B cell (primary cell): ENCODE measurements around the gene UCP1. TPM values are rescaled to one million over a fixed set of nuclear protein-coding genes. Genes with fewer than 3 reads are reported as not detected.

ENCODE experiments used
- ATAC-seq: fragments of 200-7000 bp; cut with Tn5 transposase; one replicate; pipeline ENCODE4 v1.10.0; 2021; ENCODE audit warnings: low read depth, mild to moderate bottlenecking, moderate number of reproducible peaks, moderate library complexity
- CTCF ChIA-PET: fragments of 350-600 bp; sonication (Branson Sonifier 250); formaldehyde crosslinking; loops from one replicate; lab custom pipeline; 2021; ENCODE audit warnings: antibody characterized with exemption, inconsistent platforms; lab: Charles Lee
- POLR2A ChIA-PET: fragments of 350-600 bp; sonication (Branson Sonifier 250); formaldehyde crosslinking; loops from one replicate; lab custom pipeline; 2021; ENCODE audit warnings: antibody characterized with exemption; lab: Charles Lee
- DNase-seq: peaks from one replicate; pipeline ENCODE4 v3.0.0; 2013
- H2AFZ ChIP-seq: 2 replicates; pipeline ENCODE4 v1.6.1; 2012; ENCODE audit warnings: mild to moderate bottlenecking, low read depth, low read length; ENCODE audit not compliant: insufficient read depth, poor library complexity, severe bottlenecking
- H3K27ac ChIP-seq, 2 donors: 1 replicate in 1 of 2; 2 replicates in 1 of 2; pipeline ENCODE4 v1.5.1; 2012 to 2013; ENCODE audit warnings: low read length in 2 of 2, mild to moderate bottlenecking in 2 of 2, moderate library complexity in 1 of 2
- H3K27me3 ChIP-seq, 4 experiments: fragments of 200-600 bp in 1 of 4; sonication (generic) in 1 of 4; replicated peaks in 1 of 4; 1 replicate in 2 of 4; 2 replicates in 2 of 4; pipeline versions ENCODE4 v1.6.1 to v1.7.0; 2013 to 2016; ENCODE audit warnings: low read length in 3 of 4, mild to moderate bottlenecking in 2 of 4, mixed read lengths in 1 of 4, moderate library complexity in 1 of 4; ENCODE audit not compliant: insufficient read depth in 4 of 4, control insufficient read depth in 3 of 4; ENCODE audit errors: control extremely low read depth in 1 of 4
- H3K36me3 ChIP-seq, 2 experiments: replicated peaks in 1 of 2; 1 replicate in 1 of 2; 2 replicates in 1 of 2; pipeline versions ENCODE4 v1.6.1 to v1.7.1; 2013; ENCODE audit warnings: low read length in 1 of 2; ENCODE audit not compliant: insufficient read depth in 2 of 2, control insufficient read depth in 1 of 2; ENCODE audit errors: control extremely low read depth in 1 of 2, extremely low read depth in 1 of 2
- H3K4me1 ChIP-seq, 2 donors: fragments of 200-600 bp in 1 of 2; sonication (generic) in 1 of 2; 1 replicate in 1 of 2; 2 replicates in 1 of 2; pipeline versions ENCODE4 v1.5.1 to v1.6.1; 2013 to 2017; ENCODE audit warnings: low read length in 2 of 2; ENCODE audit not compliant: control insufficient read depth in 2 of 2, insufficient read depth in 2 of 2
- H3K4me2 ChIP-seq: replicated peaks from 2 replicates; pipeline ENCODE3; 2012; ENCODE audit warnings: mild to moderate bottlenecking, low read depth, low read length; ENCODE audit not compliant: poor library complexity, severe bottlenecking
- H3K4me3 ChIP-seq, 5 experiments: fragments of 200-600 bp in 1 of 5; sonication (generic) in 1 of 5; 1 replicate in 3 of 5; 2 replicates in 2 of 5; pipeline versions ENCODE4 v1.5.1 to v1.7.0; 2011 to 2016; ENCODE audit warnings: low read length in 4 of 5, mild to moderate bottlenecking in 4 of 5, low read depth in 2 of 5, control low read depth in 1 of 5, moderate library complexity in 1 of 5; ENCODE audit not compliant: insufficient read depth in 1 of 5; ENCODE audit errors: control extremely low read depth in 1 of 5, extremely low read depth in 1 of 5
- H3K79me2 ChIP-seq: fragments of 200-600 bp; sonication (generic); one replicate; pipeline ENCODE4 v1.6.0; 2016; ENCODE audit warnings: low read length; ENCODE audit not compliant: control insufficient read depth, insufficient read depth
- H3K9ac ChIP-seq: fragments of 200-600 bp; sonication (generic); 2 replicates; pipeline ENCODE4 v1.6.1; 2017; ENCODE audit warnings: mild to moderate bottlenecking, low read length, moderate library complexity
- H3K9me3 ChIP-seq, 3 donors: one replicate each; pipeline versions ENCODE4 v1.6.1 to v1.7.1; 2013; ENCODE audit warnings: low read length in 2 of 3; ENCODE audit not compliant: control insufficient read depth in 2 of 3, insufficient read depth in 1 of 3; ENCODE audit errors: control extremely low read depth in 1 of 3
- H4K20me1 ChIP-seq: 2 replicates; pipeline ENCODE4 v1.6.0; 2012; ENCODE audit warnings: mild to moderate bottlenecking, low read length; ENCODE audit not compliant: insufficient read depth, control insufficient read depth, poor library complexity, severe bottlenecking
- H3K27ac Mint-ChIP-seq: one replicate; pipeline ENCODE4 v1.8.0; 2021; ENCODE audit warnings: mixed read lengths
- H3K27me3 Mint-ChIP-seq: one replicate; pipeline ENCODE4 v1.8.0; 2021; ENCODE audit warnings: mixed read lengths
- H3K4me1 Mint-ChIP-seq: one replicate; pipeline ENCODE4 v1.8.0; 2021; ENCODE audit warnings: mixed read lengths
- H3K4me3 Mint-ChIP-seq: one replicate; pipeline ENCODE4 v1.8.0; 2021; ENCODE audit warnings: mixed read lengths
- H3K9me3 Mint-ChIP-seq: one replicate; pipeline ENCODE4 v1.8.0; 2022; ENCODE audit warnings: mixed read lengths; ENCODE audit not compliant: insufficient read depth
- CTCF ChIP-seq: fragments of 200-600 bp; IDR thresholded peaks from one replicate; pipeline ENCODE4 v1.8.0; 2022; ENCODE audit warnings: antibody characterized with exemption, mild to moderate bottlenecking
- EZH2 ChIP-seq: IDR thresholded peaks from 2 replicates; pipeline ENCODE4 v1.6.1; 2012; ENCODE audit warnings: borderline replicate concordance, low read depth, mild to moderate bottlenecking, moderate library complexity, low read length; ENCODE audit not compliant: insufficient read depth, poor library complexity, severe bottlenecking
- WGBS: methylation state at CpG from one replicate; pipeline ENCODE4 v1.1.5; 2013; ENCODE audit warnings: missing lambda C conversion rate; ENCODE audit not compliant: insufficient coverage; 5-methylcytosine and 5-hydroxymethylcytosine counted together
- intact Hi-C: fragments of 100-400 bp; cut with micrococcal nuclease; formaldehyde crosslinking; loops from one replicate; pipeline ENCODE4 v1.10.0; 2022
- polyA plus RNA-seq: library from polyadenylated mRNA; depleted of rRNA; stranded (reverse); fragments of >200 nt; gene quantifications from 2 replicates; pipeline ENCODE4 v1.2.3, GENCODE V29; 2012
- total RNA-seq, 2 donors: library from RNA; stranded (reverse); fragments of 120-200 nt in 1 of 2; gene quantifications; 1 replicate in 1 of 2; 2 replicates in 1 of 2; pipeline versions ENCODE4 v1.2.3 to v1.2.4, GENCODE V29; 2013 to 2022

The UCP1 gene
- total and polyA plus RNA-seq, 2 donors (not counting 1 experiment from before 2014, with no cell fraction given) = not detected

GRCh38 chr4:140595065-140595464, 26.3 kb upstream of the UCP1 start:
- 67% methylated on average over 1 of the region's 1 CpG for WGBS
- peak; percentile 62 for TF ChIP-seq CTCF
- no peak for TF ChIP-seq EZH2
- no peaks in the 10 kb centered on the region for H4K20me1 ChIP-seq
- no peaks in the 10 kb centered on the region for H3K36me3 ChIP-seq
- H3K9me3 ChIP-seq = no peaks in the 10 kb centered on the region
- Mint-ChIP-seq H3K9me3 (no peaks in the 10 kb centered on the region), H3K4me3 (no peak overlapping the region), H3K27ac (no peak overlapping the region), H3K27me3 (peaks cover 45% of the 10 kb centered on the region), H3K4me1 (no peaks in the 10 kb centered on the region)
- DNase-seq (peak; percentile 53), ATAC-seq (peak; percentile 73)
- H3K4me2 ChIP-seq = no peak overlapping the region
- intact Hi-C loops = loop anchor here (1.0 kb wide), 2 partner anchors 256 to 289 kb away; no protein-coding TSS in a partner anchor
- H3K9ac ChIP-seq = no peak overlapping the region
- ChIA-PET CTCF (interaction anchor here (0.9 to 2.3 kb wide), 8 partner anchors 14 to 293 kb away, joined by 3 to 15 read pairs (median 8); no protein-coding TSS in a partner anchor), POLR2A (interaction anchor here (1.1 kb wide), 1 partner anchor 235 kb away, joined by 4 read pairs; no protein-coding TSS in a partner anchor)
- H3K4me1 ChIP-seq = no peaks in the 10 kb centered on the region
- H2AFZ ChIP-seq = no peak overlapping the region
- H3K79me2 ChIP-seq = no peaks in the 10 kb centered on the region
- H3K27ac ChIP-seq = no peak overlapping the region
- no peak overlapping the region for H3K4me3 ChIP-seq
- H3K27me3 ChIP-seq = peaks cover 0 to 8% (median 4%) of the 10 kb centered on the region in 4 experiments

GRCh38 chr4:140584439-140584838, 15.7 kb upstream of the UCP1 start:
- Histone ChIP-seq H3K27me3 (peaks cover 0 to 11% (median 5%) of the 10 kb centered on the region in 4 experiments), H3K36me3 (no peaks in the 10 kb centered on the region), H3K79me2 (no peaks in the 10 kb centered on the region), H3K27ac (no peak overlapping the region), H2AFZ (no peak overlapping the region), H3K4me3 (no peak overlapping the region), H3K9ac (no peak overlapping the region), H3K9me3 (peaks cover 0 to 1% (median 0%) of the 10 kb centered on the region in 3 donors), H3K4me2 (no peak overlapping the region), H4K20me1 (no peaks in the 10 kb centered on the region), H3K4me1 (peaks cover 0 to under 1% of the 10 kb centered on the region in 2 donors)
- ChIA-PET POLR2A (no interaction called here), CTCF (interaction anchor here (1.2 kb wide), 1 partner anchor 8 kb away, joined by 3 read pairs; no protein-coding TSS in a partner anchor)
- DNase-seq (no peak), ATAC-seq (no peak)
- H3K4me3 Mint-ChIP-seq = no peak overlapping the region
- H3K4me1 Mint-ChIP-seq = peaks cover 1% of the 10 kb centered on the region
- TF ChIP-seq CTCF (no peak), EZH2 (no peak)
- intact Hi-C loops = no loop called here
- H3K27ac Mint-ChIP-seq = no peak overlapping the region
- peaks cover 27% of the 10 kb centered on the region for H3K27me3 Mint-ChIP-seq
- no peaks in the 10 kb centered on the region for H3K9me3 Mint-ChIP-seq
- WGBS = no CpG with 5 or more reads among the region's 1 CpG
